NCI-H748 (cell line): ENCODE data around the gene NR4A2.
A peak's percentile ranks its signal among the peaks of the same experiment; 100 is the strongest.

Experiments used
- DNase-seq: peaks from one replicate; lab custom pipeline; 2025; ENCODE audit not compliant: unreplicated experiment; lab: John Stamatoyannopoulos, UW

The NR4A2 gene

GRCh38 chr2:156332534-156333273 is at the start of gene NR4A2:
Gene NR4A2, minus strand, starts transcription at chr2:156332721. Its CDS starts 2,535 bp downstream, at chr2:156330186.
- DNase-seq = peak; percentile 95

GRCh38 chr2:156380117-156380645 is 47.7 kb upstream of the NR4A2 start:
- no peak for DNase-seq

GRCh38 chr2:156379714-156380113 is 47.2 kb upstream of the NR4A2 start:
- no peak for DNase-seq

- DNase-seq = no peak
Measured at GRCh38 chr2:156379071-156379470, 46.5 kb upstream of the NR4A2 start.

- DNase-seq = no peak
Measured at GRCh38 chr2:156366753-156367152, 34.2 kb upstream of the NR4A2 start.

- no peak for DNase-seq
Measured at GRCh38 chr2:156363141-156363540, 30.6 kb upstream of the NR4A2 start.

GRCh38 chr2:156356014-156356754 is 23.7 kb upstream of the NR4A2 start:
- DNase-seq = no peak

GRCh38 chr2:156352911-156353310 is 20.4 kb upstream of the NR4A2 start:
- DNase-seq = no peak

GRCh38 chr2:156350374-156351142 is 18.0 kb upstream of the NR4A2 start:
- DNase-seq = no peak

GRCh38 chr2:156349605-156350004 is 17.1 kb upstream of the NR4A2 start:
- no peak for DNase-seq

- no peak for DNase-seq
Measured at GRCh38 chr2:156349161-156349560, 16.6 kb upstream of the NR4A2 start.

GRCh38 chr2:156347431-156347830 is 14.9 kb upstream of the NR4A2 start:
- DNase-seq = no peak

- DNase-seq = no peak
Measured at GRCh38 chr2:156346731-156347130, 14.2 kb upstream of the NR4A2 start.

- no peak for DNase-seq
Measured at GRCh38 chr2:156345582-156345981, 13.1 kb upstream of the NR4A2 start.

- DNase-seq = no peak
Measured at GRCh38 chr2:156343940-156344301, 11.4 kb upstream of the NR4A2 start.

- no peak for DNase-seq
Measured at GRCh38 chr2:156343096-156343939, 10.8 kb upstream of the NR4A2 start.

- DNase-seq = peak; percentile 94
Measured at GRCh38 chr2:156342254-156343095, 10.0 kb upstream of the NR4A2 start.

GRCh38 chr2:156341452-156342253 is 9.1 kb upstream of the NR4A2 start:
- peak; percentile 95 for DNase-seq
